DOHH2 (cell line): ENCODE data around the gene MPHOSPH9.
A peak's percentile ranks its signal among the peaks of the same experiment; 100 is the strongest.

Experiments used
- CTCF ChIP-seq: fragments of 200-600 bp; sonication (generic); IDR thresholded peaks from one replicate; pipeline ENCODE4 v1.5.1; 2014; ENCODE audit warnings: antibody characterized with exemption, mild to moderate bottlenecking, low read depth, low read length; ENCODE audit not compliant: poor library complexity, severe bottlenecking
- EZH2phosphoT487 ChIP-seq: fragments of 200-600 bp; sonication (generic); IDR thresholded peaks from 2 replicates; pipeline ENCODE4 v1.6.1; 2017; ENCODE audit warnings: borderline replicate concordance, mild to moderate bottlenecking, antibody characterized with exemption, low read length, moderate library complexity, mixed read lengths

- TF ChIP-seq CTCF (peak; percentile 76), EZH2phosphoT487 (no peak)
Measured at GRCh38 chr12:123237646-123238329, 4.8 kb upstream of the MPHOSPH9 start.
